ENCODE measurements around the gene RO60. TPM values are rescaled to one million over a fixed set of nuclear protein-coding genes. Genes with fewer than 3 reads are reported as not detected.

Gene RO60
- total RNA-seq, 1 donor from 2014 or later: 175 TPM

- no peak for DNase-seq
Measured at GRCh38 chr1:193062698-193063463, 3.5 kb downstream of the RO60 start.

- DNase-seq: no peak
Measured at GRCh38 chr1:193065954-193066353, 6.5 kb downstream of the RO60 start.

- DNase-seq: no peak
Measured at GRCh38 chr1:193066606-193067005, 7.2 kb downstream of the RO60 start.

- DNase-seq: no peak
Measured at GRCh38 chr1:193068013-193068412, 8.6 kb downstream of the RO60 start.

- peak; percentile 26 for DNase-seq
Measured at GRCh38 chr1:193069748-193070385, 10.5 kb downstream of the RO60 start.

- peak; percentile 9 for DNase-seq
Measured at GRCh38 chr1:193070386-193070753, 11.0 kb downstream of the RO60 start.

- peak; percentile 20 for DNase-seq
Measured at GRCh38 chr1:193070942-193071341, 11.5 kb downstream of the RO60 start.

- DNase-seq: no peak
Measured at GRCh38 chr1:193077991-193078390, 18.6 kb downstream of the RO60 start.

GRCh38 chr1:193079187-193079586, 19.8 kb downstream of the RO60 start:
- no peak for DNase-seq

GRCh38 chr1:193083365-193084088, 24.1 kb downstream of the RO60 start:
- no peak for DNase-seq

- peak; percentile 4 for DNase-seq
Measured at GRCh38 chr1:193085263-193085662, 25.9 kb downstream of the RO60 start.

- no peak for DNase-seq
Measured at GRCh38 chr1:193086342-193086741, 26.9 kb downstream of the RO60 start.

GRCh38 chr1:193087893-193088292, 28.5 kb downstream of the RO60 start:
- no peak for DNase-seq

GRCh38 chr1:193090865-193091264, 31.5 kb downstream of the RO60 start:
- DNase-seq: no peak

GRCh38 chr1:193094112-193094511, 34.7 kb downstream of the RO60 start:
- no peak for DNase-seq

- DNase-seq: no peak
Measured at GRCh38 chr1:193102662-193103061, 43.2 kb downstream of the RO60 start.

GRCh38 chr1:193103759-193104501, 44.5 kb downstream of the RO60 start:
- peak; percentile 13 for DNase-seq

GRCh38 chr1:193104502-193104906, 45.1 kb downstream of the RO60 start:
- DNase-seq: peak; percentile 63

- DNase-seq: peak; percentile 90
Measured at GRCh38 chr1:193104907-193105820, 45.8 kb downstream of the RO60 start, which contains the start of gene GLRX2. Gene GLRX2 (minus strand): TSS chr1:193105414. CDS start chr1:193105382, 32 bp downstream.

GRCh38 chr1:193105821-193106177, 46.4 kb downstream of the RO60 start:
- DNase-seq: peak; percentile 5

- DNase-seq: no peak
Measured at GRCh38 chr1:193108471-193108870, 49.1 kb downstream of the RO60 start.
